ENCODE results near the gene ZNF473.
"Not testable (repeated sequence)": the region's sequence is repeated elsewhere in the genome, so short reads cannot be mapped to it uniquely, and the experiment has no call there.

The ZNF473 gene

DNA sequence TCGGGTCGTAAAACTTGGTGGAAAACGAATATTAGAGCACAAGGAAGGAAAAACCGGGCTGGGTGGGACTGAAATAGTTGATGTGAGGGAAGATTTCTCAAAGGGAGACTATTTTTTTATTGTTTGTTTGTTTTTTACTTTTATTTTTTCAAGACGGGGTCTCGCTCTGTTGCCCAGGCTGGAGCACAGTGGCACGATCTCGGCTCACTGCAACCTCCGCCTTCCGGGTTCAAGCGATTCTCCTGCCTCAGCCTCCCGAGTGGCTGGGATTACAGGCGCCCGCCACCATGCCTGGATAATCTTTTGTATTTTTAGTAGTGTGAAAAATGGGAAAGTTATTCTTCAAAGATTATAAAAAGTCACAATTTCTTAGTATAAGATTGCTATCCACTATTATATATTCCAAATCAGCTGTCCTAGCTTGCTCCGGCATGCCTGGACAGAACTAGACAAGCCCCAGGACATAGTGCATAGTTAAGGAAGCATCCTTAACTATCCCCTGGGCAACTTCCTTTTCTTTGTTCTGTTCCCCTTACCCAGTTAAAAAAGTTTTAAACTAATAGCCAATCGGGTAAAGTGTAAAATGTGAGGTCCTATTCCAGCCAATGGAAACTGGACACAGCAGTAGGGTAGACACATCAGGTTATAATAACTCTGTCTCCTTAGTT, 25.6 kb downstream of the ZNF473 start:
- DNase-seq, result not testable (repeated sequence)

DNA sequence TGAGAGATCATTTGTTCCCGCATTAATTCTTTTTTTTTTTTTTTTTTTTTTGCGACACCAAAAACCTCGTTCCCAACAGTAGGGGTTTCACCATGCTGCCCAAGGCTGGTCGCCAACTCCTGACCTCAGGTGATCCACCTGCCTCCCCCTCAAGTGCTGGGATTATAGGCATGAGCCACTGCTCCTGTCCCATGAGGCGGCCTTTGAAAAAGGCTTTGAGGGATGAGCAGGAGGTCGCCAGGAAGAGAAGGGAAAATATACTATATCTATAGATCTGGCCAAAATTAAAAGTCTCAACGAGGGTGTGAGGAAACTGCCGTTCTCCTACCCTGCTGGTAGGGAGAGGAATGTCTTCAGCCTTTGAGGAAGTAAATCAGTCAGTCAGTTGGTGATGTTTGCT, 26.2 kb downstream of the ZNF473 start:
- DNase-seq, result no peak

DNA sequence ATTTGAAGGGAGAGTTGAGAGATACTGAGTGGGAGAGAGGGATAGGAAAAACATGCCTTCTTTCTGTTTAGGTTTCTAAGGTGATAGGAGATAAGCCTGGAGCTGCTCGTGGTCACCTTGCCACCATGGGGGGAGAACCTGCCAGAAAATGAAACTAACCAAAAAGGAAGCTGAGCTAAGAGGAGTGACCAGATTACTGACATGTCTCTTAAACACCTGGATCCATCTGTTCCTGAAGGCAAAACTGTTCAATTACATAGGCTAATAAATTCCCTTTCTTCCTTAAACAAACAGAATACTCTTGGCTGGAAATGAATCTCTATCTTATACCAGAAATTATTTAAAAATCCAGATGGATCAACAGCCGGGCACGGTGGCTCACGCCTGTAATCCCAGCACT, 27.3 kb downstream of the ZNF473 start:
- DNase-seq, result no peak

DNA sequence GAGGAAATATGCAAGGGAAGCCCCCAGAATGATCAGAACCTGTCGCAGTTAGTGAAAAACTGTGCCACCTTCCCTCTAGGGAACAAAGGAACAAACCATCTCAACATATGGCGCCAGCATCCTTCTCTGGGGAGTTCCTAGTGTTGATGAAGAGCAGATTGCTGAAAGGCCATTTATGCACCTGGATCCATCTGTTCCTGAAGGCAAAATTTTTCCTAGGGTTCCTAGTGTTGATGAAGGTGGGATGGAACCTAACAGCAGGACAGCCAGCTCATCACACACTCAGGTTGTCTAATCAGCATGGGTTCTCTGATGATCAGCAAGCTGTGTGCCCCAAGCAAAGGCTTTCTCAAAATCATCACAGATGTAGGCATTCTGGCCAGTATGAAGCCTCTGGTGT, 32.6 kb downstream of the ZNF473 start:
- no peak for DNase-seq

DNA sequence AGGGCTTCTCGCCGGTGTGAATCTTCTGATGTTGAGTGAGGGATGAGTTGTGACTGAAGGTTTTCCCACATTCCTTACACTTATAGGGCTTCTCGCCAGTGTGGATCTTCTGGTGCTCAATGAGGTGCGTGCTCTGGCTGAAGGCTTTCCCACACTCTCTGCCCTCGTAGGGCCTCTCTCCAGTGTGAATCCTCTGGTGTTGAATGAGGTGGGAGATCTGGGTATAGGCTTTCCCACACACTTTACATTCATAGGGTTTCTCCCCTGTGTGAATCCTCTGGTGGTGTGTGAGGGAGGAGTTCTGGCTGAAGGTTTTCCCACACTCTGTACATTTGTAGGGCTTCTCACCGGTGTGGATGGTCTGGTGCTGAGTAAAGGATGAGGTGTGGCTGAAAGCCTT, 33.2 kb downstream of the ZNF473 start:
- DNase-seq, result no peak

DNA sequence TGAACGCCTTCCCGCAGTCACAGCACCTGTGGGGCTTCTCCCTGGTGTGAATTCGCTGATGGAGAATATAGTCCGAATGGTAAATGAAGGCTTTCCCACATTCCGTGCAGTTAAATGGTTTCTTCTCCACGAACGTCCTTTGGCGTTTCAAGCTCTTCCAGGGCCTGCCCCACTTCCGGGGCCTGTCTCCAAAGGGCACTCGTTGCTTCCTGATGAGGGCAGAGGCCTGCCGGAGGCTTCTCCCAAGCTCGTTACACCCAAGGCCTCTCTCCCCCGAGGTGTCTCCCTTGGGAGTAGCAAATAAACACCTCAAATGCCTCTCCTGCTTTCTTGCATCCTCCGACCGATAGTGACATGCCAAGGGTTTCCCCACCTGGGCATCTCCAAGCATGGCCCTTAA, 34.3 kb downstream of the ZNF473 start:
- DNase-seq, result no peak

DNA sequence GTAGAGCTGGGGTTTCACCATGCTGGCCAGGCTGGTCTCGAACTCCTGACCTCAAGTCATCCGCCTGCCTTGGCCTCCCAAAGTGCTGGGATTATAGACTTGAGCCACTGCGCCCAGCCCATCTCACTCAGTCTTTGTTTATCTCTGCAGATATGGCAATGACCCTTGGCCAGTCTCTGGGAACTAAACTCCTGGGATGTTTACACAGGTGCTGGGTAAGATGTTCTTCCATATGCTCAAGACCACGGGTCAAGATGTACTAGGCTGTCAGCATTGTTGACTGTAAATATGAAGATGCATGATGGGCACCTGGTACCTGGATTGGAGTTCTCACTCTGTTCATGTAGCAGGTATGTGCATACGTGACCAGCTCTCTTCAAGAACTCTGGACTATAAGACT, 35.8 kb downstream of the ZNF473 start:
- DNase-seq, result no peak

DNA sequence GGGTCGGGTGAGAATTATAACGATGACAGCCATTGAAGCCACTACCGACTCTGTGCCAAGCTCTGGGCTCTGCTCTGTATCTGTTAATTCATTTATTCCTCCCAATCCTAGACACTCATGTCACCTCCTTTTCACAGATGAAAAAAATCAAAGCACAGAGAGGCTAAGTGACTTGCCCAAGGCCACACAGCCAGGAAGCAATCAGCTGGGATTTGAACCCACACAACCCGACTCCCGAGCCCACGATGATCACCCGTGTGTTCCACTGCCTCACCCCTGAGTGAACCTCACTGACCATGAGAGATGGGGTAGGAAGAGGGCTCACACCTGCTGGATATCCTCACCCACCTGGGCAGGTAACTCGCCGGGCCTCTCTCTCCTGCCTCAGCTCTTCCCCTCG, 40.1 kb downstream of the ZNF473 start:
- DNase-seq, result no peak

DNA sequence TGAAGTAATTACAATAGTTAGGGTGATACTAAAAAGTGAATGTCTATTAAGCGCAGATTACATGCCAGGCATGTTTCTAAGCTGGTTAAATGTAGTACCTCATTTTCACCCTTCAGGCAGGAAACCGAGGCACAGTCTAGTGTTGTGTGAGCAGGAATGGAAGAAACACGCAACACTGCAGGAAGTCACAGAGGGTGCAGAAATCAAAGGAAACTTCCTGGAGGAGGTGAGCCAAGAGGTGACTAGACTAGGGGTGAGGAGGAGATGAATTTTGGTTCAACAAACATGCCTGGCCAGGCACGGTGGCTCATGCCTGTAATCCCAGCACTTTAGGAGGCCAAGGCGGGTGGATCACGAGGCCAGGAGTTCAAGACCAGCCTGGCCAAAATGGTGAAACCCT, 41.8 kb downstream of the ZNF473 start:
- DNase-seq, result no peak

DNA sequence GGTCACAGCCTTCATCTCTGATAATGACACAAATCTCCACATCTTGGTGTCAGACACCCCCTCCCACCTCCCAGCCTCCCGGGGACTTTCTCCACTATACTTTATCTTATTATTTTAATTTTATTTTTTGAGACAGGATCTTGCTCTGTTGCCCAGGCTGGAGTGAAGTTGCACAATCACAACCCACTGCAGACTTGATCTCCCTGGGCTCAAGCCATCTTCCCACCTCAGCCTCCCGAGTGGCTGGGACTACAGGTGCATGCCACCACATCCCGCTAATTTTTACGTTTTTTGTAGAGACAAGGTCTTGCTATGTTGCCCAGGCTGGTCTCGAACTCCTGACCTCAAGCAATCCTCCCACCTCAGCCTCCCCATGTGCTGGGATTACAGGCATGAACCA, 42.6 kb downstream of the ZNF473 start:
- not testable (repeated sequence) for DNase-seq

DNA sequence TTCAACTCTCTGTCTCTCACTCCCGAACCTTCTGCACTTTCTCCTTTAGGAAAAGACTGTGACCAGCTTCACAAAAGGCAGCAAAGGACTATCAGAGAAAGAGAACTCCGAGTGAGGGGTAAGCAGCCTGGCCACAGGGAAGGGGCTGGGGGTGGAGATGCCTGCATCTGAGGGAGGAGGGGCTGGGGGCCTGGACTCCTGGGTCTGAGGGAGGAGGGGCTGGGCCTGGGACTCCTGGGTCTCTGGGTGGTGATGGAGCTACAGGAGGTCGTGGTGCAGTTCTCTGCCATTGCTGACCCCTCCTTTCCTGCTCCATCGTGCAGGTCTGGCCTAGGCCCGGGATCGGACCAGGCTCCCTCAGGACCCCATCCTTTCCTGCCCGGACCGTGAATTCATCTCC, 49.3 kb downstream of the ZNF473 start:
- DNase-seq, result not testable (repeated sequence)

DNA sequence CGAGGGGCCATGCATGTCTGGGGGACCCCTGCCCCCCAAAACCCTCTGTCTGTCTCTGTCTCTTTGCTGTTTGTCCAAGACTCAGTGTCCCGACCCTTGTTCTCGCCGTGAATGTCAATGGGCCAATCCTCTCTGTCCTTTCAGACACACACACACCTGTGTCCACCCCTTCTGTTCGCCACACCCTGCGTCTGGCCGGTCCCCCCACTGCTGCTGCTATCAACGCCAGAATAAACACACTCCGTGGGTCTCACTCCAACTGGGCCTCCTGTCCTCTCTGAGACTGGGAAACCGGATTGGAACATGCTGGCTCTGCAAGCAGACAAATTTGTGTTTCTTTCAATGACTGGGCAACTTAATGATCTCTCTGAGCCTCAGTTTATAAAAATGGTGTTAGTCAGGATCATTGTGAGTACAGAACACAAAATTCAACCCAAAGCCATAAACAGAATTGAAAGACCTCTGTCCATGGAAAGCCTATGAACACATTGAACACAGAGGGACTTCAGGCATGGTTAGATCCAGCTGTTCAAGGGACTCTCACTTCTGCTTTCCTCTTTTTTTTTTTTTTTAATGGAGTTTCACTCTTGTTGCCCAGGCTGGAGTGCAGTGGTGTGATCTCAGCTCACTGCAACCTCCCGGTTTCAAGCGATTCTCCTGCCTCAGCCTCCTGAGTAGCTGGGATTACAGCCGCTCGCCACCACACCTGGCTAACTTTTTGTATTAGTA, 50.0 kb downstream of the ZNF473 start:
- DNase-seq, result not testable (repeated sequence)

DNA sequence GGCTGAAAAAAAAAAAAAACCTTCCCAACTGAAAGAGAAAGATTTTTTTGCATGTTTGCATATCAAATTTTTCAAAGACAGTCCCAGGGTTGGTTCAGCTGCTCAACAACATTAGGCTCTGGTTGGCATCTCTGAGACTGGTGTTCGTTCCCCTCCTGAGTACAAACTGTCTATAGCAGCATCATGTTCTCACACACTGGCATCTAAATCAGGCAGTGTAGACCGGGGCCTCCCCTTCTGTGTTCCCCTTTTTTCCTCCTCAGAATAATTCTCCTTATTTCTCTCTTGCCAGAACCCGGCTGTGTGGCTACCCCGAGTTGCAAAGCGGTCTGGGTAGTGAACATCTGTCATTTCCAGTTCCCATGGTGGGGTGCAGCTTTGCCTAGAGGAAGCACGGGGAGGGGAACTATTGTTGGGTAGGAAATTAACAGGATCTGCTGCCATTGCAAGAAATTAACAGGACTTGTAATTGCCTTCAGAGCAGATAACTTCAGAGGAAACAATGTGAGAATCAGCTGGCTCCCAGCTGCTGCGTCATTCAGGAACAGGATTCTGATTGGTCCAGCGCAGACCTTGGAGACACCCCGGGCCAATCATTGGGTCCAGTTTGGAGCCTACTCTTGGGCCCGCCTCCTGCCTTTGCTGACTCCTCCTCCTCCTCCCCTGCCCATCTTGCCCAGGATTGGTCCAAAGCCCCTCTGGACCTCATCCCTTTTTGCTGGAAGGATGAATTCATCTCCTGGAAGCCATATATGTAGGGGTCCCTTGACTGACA, 51.0 kb downstream of the ZNF473 start:
- not testable (repeated sequence) for DNase-seq

DNA sequence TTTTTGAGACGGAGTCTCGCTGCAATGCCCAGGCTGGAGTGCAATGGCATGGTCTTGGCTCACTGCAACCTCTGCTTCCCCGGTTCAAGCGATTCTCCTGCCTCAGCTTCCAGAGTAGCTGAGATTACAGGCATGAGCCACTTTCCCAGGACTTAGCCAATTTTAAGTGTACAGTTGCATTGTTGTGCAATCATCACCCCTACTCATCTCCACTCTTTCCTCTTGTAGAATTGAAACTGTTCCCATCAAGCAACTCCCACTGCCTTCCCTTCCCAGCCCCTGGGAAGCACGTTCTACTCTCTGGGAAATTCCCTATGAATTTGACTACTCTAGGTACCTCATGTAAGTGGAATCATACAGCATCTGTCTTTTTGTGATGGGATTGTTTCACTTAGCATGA, 53.2 kb downstream of the ZNF473 start:
- DNase-seq, result not testable (repeated sequence)

DNA sequence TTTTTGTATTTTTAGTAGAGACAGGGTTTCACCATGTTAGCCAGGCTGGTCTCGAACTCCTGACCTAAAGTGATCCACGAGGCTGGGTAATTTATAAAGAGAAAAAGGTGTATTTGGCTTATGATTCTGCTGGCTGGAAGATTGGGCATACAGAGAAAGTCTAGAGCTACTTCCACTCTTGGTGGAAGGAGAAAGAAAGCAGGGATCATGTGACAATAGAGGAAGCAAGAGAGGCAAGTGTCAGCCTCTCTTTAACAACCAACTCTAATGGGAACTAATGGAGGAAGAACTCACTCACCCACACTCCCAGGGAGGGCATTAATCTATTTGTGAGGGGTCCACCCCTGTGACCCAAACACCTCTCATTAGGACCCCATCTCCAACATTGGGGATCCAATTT, 58.6 kb downstream of the ZNF473 start:
- DNase-seq, result not testable (repeated sequence)

DNA sequence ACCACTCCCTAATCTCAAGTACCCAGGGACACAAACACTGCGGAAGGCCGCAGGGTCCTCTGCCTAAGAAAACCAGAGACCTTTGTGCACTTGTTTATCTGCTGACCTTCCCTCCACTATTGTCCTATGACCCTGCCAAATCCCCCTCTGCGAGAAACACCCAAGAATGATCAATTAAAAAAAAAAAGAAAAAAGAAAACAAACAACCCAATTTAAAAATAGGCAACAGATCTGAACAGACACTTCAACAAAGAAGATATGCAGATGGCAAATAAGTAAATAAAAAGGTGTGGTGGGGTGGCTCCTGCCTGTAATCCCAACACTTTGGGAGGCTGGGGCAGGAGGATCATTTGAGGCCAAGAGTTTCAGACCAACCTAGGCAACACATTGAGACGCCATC, 61.3 kb downstream of the ZNF473 start:
- not testable (repeated sequence) for DNase-seq

DNA sequence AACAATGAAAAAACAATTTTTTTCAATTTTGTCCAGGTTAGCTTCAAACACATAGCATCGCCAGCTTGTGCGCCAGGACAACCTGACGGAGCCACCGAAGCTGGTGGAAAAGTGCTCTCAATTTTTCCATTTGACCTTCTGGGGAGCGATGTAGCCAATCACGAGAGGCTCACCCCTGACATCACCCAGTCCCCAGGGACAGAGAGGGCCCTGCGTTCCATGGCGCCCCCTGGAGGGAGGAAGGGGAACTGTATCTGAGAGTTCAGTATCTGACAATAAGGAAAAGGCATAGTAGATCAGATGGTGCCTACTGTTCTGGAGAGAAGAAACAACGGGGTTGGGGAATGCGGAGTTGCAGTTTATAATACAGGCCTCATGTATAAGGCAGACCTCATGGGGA, 64.9 kb downstream of the ZNF473 start:
- DNase-seq, result peak; percentile 68

DNA sequence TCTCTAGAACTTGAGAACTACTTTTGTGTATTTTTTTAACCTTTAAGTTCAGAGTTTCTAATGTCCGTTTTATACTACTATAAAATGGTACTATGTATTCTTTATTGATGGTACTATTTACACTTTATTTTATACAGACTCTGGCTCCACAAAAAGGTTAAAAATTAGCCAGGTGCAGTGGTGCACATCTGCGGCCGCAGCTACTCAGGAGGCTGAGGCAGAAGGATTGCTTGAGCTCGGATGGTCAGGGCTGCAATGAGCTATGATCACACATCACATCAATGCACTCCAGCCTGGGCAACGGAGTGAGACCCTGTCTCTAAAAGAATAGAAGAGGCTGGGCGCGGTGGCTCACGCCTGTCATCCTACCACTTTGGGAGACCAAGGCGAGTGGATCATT, 66.0 kb downstream of the ZNF473 start:
- DNase-seq, result not testable (repeated sequence)

DNA sequence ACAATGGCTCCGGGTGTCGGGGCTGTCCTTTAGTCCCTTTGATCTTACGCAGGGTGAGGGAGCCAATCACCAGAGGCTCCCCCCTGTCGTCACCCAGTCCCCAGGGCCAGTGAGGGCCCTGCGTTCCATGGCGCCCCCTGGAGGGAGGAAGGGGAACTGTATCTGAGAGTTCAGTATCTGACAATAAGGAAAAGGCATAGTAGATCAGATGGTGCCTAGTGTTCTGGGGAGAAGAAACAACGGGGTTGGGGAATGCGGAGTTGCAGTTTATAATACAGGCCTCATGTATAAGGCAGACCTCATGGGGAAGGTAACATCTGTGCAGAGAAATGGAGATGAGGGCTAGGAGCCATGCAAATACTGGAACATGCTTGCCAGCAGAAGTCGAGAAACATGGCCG, 66.8 kb downstream of the ZNF473 start:
- not testable (repeated sequence) for DNase-seq

DNA sequence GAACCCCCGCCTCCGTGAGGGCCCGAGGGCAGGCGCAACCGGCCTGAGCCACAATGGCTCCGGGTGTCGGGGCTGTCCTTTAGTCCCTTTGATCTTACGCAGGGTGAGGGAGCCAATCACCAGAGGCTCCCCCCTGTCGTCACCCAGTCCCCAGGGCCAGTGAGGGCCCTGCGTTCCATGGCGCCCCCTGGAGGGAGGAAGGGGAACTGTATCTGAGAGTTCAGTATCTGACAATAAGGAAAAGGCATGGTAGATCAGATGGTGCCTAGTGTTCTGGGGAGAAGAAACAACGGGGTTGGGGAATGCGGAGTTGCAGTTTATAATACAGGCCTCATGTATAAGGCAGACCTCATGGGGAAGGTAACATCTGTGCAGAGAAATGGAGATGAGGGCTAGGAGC, 72.1 kb downstream of the ZNF473 start:
- DNase-seq, result not testable (repeated sequence)

DNA sequence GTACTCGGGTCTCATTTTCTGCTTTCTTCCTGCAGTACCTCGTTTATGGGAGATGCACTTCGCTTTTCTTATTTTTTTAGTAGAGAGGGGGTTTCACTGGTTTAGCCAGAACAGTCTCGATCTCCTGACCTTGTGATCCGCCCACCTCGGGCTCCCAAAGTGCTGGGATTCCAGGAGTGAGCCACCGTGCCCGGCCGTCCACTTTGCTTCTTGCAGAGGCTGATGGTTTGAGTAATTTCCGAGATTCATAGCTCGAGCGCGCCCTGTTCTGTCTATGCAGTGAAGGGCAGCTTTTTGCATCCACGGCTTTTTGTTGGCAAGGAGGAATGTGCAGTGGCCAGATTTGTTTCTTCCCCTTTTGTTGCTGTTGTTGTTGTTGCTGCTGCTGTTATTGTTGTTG, 73.1 kb downstream of the ZNF473 start:
- peak; percentile 11 for DNase-seq

DNA sequence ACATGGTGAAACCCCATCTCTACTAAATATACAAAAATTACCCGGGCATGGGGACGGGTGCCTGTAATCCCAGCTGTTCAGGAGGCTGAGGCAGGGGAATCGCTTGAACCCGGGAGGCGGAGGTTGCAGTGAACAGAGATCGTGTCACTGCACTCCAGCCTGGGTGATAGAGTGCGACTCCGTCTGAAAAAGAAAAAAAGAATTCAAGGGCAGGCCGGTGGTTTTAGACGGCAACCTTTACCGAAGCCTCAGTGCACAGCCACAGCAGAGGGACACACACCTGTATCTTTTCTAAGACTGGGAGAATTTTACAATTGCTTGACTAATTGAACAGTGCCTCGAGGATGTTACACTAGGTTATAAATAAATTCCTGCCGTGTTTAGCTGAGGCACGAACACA, 73.9 kb downstream of the ZNF473 start:
- DNase-seq, result not testable (repeated sequence)

DNA sequence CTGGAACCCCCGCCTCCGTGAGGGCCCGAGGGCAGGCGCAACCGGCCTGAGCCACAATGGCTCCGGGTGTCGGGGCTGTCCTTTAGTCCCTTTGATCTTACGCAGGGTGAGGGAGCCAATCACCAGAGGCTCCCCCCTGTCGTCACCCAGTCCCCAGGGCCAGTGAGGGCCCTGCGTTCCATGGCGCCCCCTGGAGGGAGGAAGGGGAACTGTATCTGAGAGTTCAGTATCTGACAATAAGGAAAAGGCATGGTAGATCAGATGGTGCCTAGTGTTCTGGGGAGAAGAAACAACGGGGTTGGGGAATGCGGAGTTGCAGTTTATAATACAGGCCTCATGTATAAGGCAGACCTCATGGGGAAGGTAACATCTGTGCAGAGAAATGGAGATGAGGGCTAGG, 75.1 kb downstream of the ZNF473 start:
- DNase-seq, result not testable (repeated sequence)

Data from activated CD4-positive, alpha-beta T cell treated with anti-CD3 and anti-CD28 coated beads for 48 hours (primary cell).